WTC11 (cell line): Measurements from ENCODE around the gene CCR9. TPM values are rescaled to one million over a fixed set of nuclear protein-coding genes. Genes with fewer than 3 reads are reported as not detected.

ENCODE experiments used
- ATAC-seq: fragments of 200-7000 bp; cut with Tn5 transposase; 2 replicates; pipeline ENCODE4 v1.10.0; 2021; ENCODE audit warnings: mild to moderate bottlenecking, moderate library complexity
- CTCF ChIA-PET: fragments of 300-600 bp; sonication (Branson Sonifier 250); formaldehyde crosslinking; loops from one replicate; lab custom pipeline; 2021; ENCODE audit warnings: antibody characterized with exemption; lab: Charles Lee
- POLR2A ChIA-PET: fragments of 350-600 bp; sonication (Branson Sonifier 250); formaldehyde crosslinking; loops from one replicate; lab custom pipeline; 2021; ENCODE audit warnings: antibody characterized with exemption; lab: Charles Lee
- DNase-seq: peaks from one replicate; pipeline ENCODE4 v3.0.0; 2021; ENCODE audit warnings: low spot score
- H3K27ac Mint-ChIP-seq: 2 replicates; pipeline ENCODE4 v1.8.0; 2021; ENCODE audit warnings: mixed read lengths
- H3K27me3 Mint-ChIP-seq: 2 replicates; pipeline ENCODE4 v1.8.0; 2021; ENCODE audit warnings: low read depth, mild to moderate bottlenecking, moderate library complexity, mixed read lengths
- H3K36me3 Mint-ChIP-seq: 2 replicates; pipeline ENCODE4 v1.8.0; 2021; ENCODE audit warnings: mixed read lengths
- H3K4me1 Mint-ChIP-seq: 2 replicates; pipeline ENCODE4 v1.8.0; 2022; ENCODE audit warnings: mixed read lengths
- H3K4me3 Mint-ChIP-seq: 2 replicates; pipeline ENCODE4 v1.8.0; 2021; ENCODE audit warnings: mild to moderate bottlenecking, moderate library complexity, mixed read lengths
- H3K9me3 Mint-ChIP-seq: 2 replicates; pipeline ENCODE4 v1.8.0; 2021; ENCODE audit warnings: mixed read lengths
- ELF4 ChIP-seq: sonication (generic); formaldehyde crosslinking; IDR thresholded peaks from 2 replicates; pipeline ENCODE4 v1.8.1; 2022; ENCODE audit warnings: low read depth, mild to moderate bottlenecking, moderate library complexity, missing genetic modification reagents
- GRHL2 ChIP-seq: fragments of 250-450 bp; sonication (Bioruptor Pico); IDR thresholded peaks from 2 replicates; pipeline ENCODE4 v1.8.0; 2022; ENCODE audit warnings: mild to moderate bottlenecking, moderate library complexity; ENCODE audit not compliant: insufficient replicate concordance, severe bottlenecking
- JUN ChIP-seq: sonication (generic); formaldehyde crosslinking; IDR thresholded peaks from 2 replicates; pipeline ENCODE4 v1.8.0; 2023; ENCODE audit warnings: mild to moderate bottlenecking, missing genetic modification reagents
- KAT7 ChIP-seq: sonication (generic); formaldehyde crosslinking; IDR thresholded peaks from 2 replicates; pipeline ENCODE4 v1.8.1; 2023; ENCODE audit warnings: missing genetic modification reagents, mild to moderate bottlenecking, borderline replicate concordance
- MXD4 ChIP-seq: fragments of 250-450 bp; sonication (Bioruptor Pico); IDR thresholded peaks from 2 replicates; pipeline ENCODE4 v1.8.0; 2021; ENCODE audit warnings: mild to moderate bottlenecking, moderate library complexity, borderline replicate concordance
- NFE2L1 ChIP-seq: sonication (generic); formaldehyde crosslinking; IDR thresholded peaks from 2 replicates; pipeline ENCODE4 v1.8.1; 2023; ENCODE audit warnings: missing genetic modification reagents
- SOX15 ChIP-seq: fragments of 250-450 bp; sonication (Bioruptor Pico); IDR thresholded peaks from 2 replicates; pipeline ENCODE4 v1.9.0; 2021; ENCODE audit warnings: mild to moderate bottlenecking
- TEAD4 ChIP-seq: sonication (generic); formaldehyde crosslinking; IDR thresholded peaks from 2 replicates; pipeline ENCODE4 v1.8.0; 2022; ENCODE audit warnings: mild to moderate bottlenecking, missing genetic modification reagents
- ZNF138 ChIP-seq: sonication (generic); formaldehyde crosslinking; conservative IDR thresholded peaks from 2 replicates; pipeline ENCODE4 v1.8.1; 2022; ENCODE audit warnings: mild to moderate bottlenecking, moderate library complexity, missing genetic modification reagents
- ZNF263 ChIP-seq: sonication (generic); formaldehyde crosslinking; IDR thresholded peaks from 2 replicates; pipeline ENCODE4 v1.8.1; 2022; ENCODE audit warnings: low read depth, mild to moderate bottlenecking, moderate library complexity, missing genetic modification reagents
- ZNF423 ChIP-seq: fragments of 250-450 bp; sonication (Bioruptor Pico); IDR thresholded peaks from 2 replicates; pipeline ENCODE4 v2.1.2; 2022; ENCODE audit warnings: mild to moderate bottlenecking, moderate library complexity
- total RNA-seq: library from RNA; stranded (reverse); gene quantifications from 3 replicates; pipeline ENCODE4 v1.2.3, GENCODE V29; 2021
- TF ChIP-seq, protein P1 (sequence below): fragments of 250-450 bp; sonication (Bioruptor Pico); IDR thresholded peaks from 2 replicates; pipeline ENCODE4 v1.9.0; 2021; ENCODE audit warnings: mild to moderate bottlenecking
- TF ChIP-seq, protein P2 (sequence below): fragments of 250-450 bp; sonication (Bioruptor Pico); IDR thresholded peaks from 2 replicates; pipeline ENCODE4 v2.1.2; 2022; ENCODE audit warnings: mild to moderate bottlenecking, moderate library complexity
- TF ChIP-seq, protein P3 (sequence below): sonication (generic); formaldehyde crosslinking; IDR thresholded peaks from 2 replicates; pipeline ENCODE4 v1.8.1; 2023; ENCODE audit warnings: mild to moderate bottlenecking, missing genetic modification reagents
- TF ChIP-seq, protein P4 (sequence below): sonication (generic); formaldehyde crosslinking; IDR thresholded peaks from 2 replicates; pipeline ENCODE4 v1.8.1; 2023; ENCODE audit warnings: mild to moderate bottlenecking, missing genetic modification reagents
- TF ChIP-seq, protein P5 (sequence below): sonication (generic); formaldehyde crosslinking; IDR thresholded peaks from 2 replicates; pipeline ENCODE4 v1.8.1; 2023; ENCODE audit warnings: mild to moderate bottlenecking, moderate library complexity, missing genetic modification reagents
- TF ChIP-seq, protein P6 (sequence below): fragments of 250-450 bp; sonication (Bioruptor Pico); IDR thresholded peaks from 2 replicates; pipeline ENCODE4 v1.9.0; 2021; ENCODE audit warnings: mild to moderate bottlenecking

The CCR9 gene
- total RNA-seq, 1 experiment from 2014 or later: not detected

DNA sequence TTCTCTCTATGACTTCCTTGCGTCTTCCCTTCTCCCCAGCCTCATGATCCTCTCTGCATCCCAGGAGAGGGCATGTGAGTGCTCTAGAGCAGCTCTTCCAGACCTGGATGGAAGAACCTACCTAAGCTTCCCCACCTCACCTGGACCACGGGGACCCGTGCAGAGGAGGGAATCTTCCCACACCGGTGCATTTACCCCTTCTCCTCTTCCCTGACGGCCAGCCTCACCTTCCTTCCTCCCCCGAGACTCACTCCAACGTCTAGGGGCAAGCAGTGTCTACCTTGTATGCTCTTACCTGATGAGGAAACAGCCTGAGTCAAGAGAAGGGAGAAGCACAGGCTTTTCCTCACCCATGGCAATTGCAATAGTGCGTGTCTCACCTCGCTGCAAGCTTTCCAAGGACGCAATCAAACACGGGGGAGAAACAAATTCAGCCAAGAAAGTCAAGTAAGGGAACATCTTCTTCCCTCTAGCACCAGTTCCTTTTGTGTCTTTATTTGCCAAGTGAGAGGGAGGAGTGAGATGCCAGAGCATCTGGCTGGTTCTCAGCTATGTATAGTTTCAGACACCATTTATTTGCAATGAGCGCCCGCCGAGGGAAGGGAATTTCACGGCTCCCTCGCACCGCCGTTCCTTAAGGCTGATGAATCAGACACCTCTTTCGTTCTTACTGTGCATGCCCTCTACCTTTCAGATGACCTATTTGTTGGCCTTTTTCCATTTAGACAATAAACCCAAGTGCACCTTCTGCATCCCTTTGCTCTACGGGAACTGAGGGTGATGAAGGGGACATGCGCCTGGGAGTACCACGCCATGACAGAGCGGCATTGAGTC is 1.8 kb upstream of the CCR9 start:
- H3K4me1 Mint-ChIP-seq: peaks cover 10% of the 10 kb centered on the region
- no peaks in the 10 kb centered on the region for H3K9me3 Mint-ChIP-seq
- ChIA-PET POLR2A (no interaction called here), CTCF (no interaction called here)
- DNase-seq (no peak), ATAC-seq (no peak)
- H3K27me3 Mint-ChIP-seq: peaks cover 7% of the 10 kb centered on the region
- H3K4me3 Mint-ChIP-seq: no peak overlapping the region
- TF ChIP-seq MXD4 (CRISPR knock-in tag) (no peak), ZNF423 (no peak), ELF4 (no peak), SOX15 (CRISPR knock-in tag) (no peak), ZNF263 (CRISPR knock-in tag) (no peak), NFE2L1 (CRISPR knock-in tag) (no peak)
- TF ChIP-seq, protein P1, sequence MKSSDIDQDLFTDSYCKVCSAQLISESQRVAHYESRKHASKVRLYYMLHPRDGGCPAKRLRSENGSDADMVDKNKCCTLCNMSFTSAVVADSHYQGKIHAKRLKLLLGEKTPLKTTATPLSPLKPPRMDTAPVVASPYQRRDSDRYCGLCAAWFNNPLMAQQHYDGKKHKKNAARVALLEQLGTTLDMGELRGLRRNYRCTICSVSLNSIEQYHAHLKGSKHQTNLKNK (CRISPR knock-in tag): no peak
- TF ChIP-seq, protein P2, sequence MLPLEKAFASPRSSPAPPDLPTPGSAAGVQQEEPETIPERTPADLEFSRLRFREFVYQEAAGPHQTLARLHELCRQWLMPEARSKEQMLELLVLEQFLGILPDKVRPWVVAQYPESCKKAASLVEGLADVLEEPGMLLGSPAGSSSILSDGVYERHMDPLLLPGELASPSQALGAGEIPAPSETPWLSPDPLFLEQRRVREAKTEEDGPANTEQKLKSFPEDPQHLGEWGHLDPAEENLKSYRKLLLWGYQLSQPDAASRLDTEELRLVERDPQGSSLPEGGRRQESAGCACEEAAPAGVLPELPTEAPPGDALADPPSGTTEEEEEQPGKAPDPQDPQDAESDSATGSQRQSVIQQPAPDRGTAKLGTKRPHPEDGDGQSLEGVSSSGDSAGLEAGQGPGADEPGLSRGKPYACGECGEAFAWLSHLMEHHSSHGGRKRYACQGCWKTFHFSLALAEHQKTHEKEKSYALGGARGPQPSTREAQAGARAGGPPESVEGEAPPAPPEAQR (CRISPR knock-in tag): no peak
- TF ChIP-seq, protein P3, sequence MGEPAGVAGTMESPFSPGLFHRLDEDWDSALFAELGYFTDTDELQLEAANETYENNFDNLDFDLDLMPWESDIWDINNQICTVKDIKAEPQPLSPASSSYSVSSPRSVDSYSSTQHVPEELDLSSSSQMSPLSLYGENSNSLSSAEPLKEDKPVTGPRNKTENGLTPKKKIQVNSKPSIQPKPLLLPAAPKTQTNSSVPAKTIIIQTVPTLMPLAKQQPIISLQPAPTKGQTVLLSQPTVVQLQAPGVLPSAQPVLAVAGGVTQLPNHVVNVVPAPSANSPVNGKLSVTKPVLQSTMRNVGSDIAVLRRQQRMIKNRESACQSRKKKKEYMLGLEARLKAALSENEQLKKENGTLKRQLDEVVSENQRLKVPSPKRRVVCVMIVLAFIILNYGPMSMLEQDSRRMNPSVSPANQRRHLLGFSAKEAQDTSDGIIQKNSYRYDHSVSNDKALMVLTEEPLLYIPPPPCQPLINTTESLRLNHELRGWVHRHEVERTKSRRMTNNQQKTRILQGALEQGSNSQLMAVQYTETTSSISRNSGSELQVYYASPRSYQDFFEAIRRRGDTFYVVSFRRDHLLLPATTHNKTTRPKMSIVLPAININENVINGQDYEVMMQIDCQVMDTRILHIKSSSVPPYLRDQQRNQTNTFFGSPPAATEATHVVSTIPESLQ (CRISPR knock-in tag): no peak
- TF ChIP-seq, protein P4, sequence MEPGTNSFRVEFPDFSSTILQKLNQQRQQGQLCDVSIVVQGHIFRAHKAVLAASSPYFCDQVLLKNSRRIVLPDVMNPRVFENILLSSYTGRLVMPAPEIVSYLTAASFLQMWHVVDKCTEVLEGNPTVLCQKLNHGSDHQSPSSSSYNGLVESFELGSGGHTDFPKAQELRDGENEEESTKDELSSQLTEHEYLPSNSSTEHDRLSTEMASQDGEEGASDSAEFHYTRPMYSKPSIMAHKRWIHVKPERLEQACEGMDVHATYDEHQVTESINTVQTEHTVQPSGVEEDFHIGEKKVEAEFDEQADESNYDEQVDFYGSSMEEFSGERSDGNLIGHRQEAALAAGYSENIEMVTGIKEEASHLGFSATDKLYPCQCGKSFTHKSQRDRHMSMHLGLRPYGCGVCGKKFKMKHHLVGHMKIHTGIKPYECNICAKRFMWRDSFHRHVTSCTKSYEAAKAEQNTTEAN (CRISPR knock-in tag): no peak
- TF ChIP-seq, protein P5, sequence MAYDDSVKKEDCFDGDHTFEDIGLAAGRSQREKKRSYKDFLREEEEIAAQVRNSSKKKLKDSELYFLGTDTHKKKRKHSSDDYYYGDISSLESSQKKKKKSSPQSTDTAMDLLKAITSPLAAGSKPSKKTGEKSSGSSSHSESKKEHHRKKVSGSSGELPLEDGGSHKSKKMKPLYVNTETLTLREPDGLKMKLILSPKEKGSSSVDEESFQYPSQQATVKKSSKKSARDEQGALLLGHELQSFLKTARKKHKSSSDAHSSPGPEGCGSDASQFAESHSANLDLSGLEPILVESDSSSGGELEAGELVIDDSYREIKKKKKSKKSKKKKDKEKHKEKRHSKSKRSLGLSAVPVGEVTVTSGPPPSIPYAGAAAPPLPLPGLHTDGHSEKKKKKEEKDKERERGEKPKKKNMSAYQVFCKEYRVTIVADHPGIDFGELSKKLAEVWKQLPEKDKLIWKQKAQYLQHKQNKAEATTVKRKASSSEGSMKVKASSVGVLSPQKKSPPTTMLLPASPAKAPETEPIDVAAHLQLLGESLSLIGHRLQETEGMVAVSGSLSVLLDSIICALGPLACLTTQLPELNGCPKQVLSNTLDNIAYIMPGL: no peak
- no peaks in the 10 kb centered on the region for H3K36me3 Mint-ChIP-seq
- H3K27ac Mint-ChIP-seq: no peak overlapping the region

DNA sequence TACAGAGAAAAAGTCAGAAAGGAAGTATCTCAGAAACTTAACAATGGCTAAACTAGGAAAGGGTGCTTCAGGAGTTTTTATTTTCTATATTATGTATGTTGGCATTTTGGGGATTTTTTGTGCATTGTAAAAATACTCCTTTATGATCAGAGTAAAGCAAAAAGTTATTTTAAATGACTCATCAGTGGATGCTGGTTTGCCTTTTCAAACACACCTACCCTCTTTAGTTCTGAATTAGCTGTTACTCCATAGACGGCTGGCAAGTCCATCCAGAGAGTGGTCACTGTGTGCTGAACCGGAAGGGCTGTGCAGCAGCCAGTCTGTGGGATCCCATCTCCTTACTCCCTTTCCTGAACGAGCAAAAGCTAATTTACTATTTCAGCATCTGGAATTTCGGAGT is 942 bp downstream of the CCR9 start:
- Mint-ChIP-seq H3K9me3 (peaks cover 5% of the 10 kb centered on the region), H3K4me3 (no peak overlapping the region), H3K4me1 (peaks cover 10% of the 10 kb centered on the region), H3K27me3 (peaks cover 8% of the 10 kb centered on the region), H3K36me3 (no peaks in the 10 kb centered on the region), H3K27ac (no peak overlapping the region)
- ATAC-seq (no peak), DNase-seq (no peak)
- ChIA-PET CTCF (interaction anchor here (1.4 kb wide), 1 partner anchor 90 kb away, joined by 3 read pairs; no protein-coding TSS in a partner anchor), POLR2A (no interaction called here)
- no peak for TF ChIP-seq GRHL2 (CRISPR knock-in tag)
- no peak for TF ChIP-seq KAT7
- TF ChIP-seq, protein P6, sequence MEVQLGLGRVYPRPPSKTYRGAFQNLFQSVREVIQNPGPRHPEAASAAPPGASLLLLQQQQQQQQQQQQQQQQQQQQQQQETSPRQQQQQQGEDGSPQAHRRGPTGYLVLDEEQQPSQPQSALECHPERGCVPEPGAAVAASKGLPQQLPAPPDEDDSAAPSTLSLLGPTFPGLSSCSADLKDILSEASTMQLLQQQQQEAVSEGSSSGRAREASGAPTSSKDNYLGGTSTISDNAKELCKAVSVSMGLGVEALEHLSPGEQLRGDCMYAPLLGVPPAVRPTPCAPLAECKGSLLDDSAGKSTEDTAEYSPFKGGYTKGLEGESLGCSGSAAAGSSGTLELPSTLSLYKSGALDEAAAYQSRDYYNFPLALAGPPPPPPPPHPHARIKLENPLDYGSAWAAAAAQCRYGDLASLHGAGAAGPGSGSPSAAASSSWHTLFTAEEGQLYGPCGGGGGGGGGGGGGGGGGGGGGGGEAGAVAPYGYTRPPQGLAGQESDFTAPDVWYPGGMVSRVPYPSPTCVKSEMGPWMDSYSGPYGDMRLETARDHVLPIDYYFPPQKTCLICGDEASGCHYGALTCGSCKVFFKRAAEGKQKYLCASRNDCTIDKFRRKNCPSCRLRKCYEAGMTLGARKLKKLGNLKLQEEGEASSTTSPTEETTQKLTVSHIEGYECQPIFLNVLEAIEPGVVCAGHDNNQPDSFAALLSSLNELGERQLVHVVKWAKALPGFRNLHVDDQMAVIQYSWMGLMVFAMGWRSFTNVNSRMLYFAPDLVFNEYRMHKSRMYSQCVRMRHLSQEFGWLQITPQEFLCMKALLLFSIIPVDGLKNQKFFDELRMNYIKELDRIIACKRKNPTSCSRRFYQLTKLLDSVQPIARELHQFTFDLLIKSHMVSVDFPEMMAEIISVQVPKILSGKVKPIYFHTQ (CRISPR knock-in tag): no peak
- no peak for TF ChIP-seq TEAD4 (CRISPR knock-in tag)
- no peak for TF ChIP-seq JUN (CRISPR knock-in tag)
- no peak for TF ChIP-seq ZNF138
